ENCODE results near the gene ZNF469. TPM values are rescaled to one million over a fixed set of nuclear protein-coding genes. Genes with fewer than 3 reads are reported as not detected.

Gene ZNF469
- polyA plus RNA-seq, 1 donor (not counting 4 experiments of a cell fraction or from before 2014, with no cell fraction given): not detected

GRCh38 chr16:88413231-88413630 lies 30.5 kb downstream of the ZNF469 start:
- Histone ChIP-seq H3K4me1 (ENCODE audit: control insufficient read depth, extremely low read depth, insufficient read depth, low read length) (no peaks in the 10 kb centered on the region), H3K27me3 (ENCODE audit: control insufficient read depth, extremely low read depth, insufficient read depth, low read length) (peaks cover 5% of the 10 kb centered on the region), H3K9ac (ENCODE audit: control insufficient read depth, extremely low read depth, insufficient read depth, low read length) (no peak overlapping the region), H3K4me3 (ENCODE audit: control insufficient read depth in 2 of 3, extremely low read depth in 1 of 3, insufficient read depth in 2 of 3, low read depth in 1 of 3, low read length in 3 of 3) (no peak overlapping the region), H3K4me2 (ENCODE audit: control insufficient read depth, extremely low read depth, insufficient read depth, low read depth, low read length) (no peak overlapping the region), H3K79me2 (ENCODE audit: control insufficient read depth, insufficient read depth, low read length) (no peaks in the 10 kb centered on the region), H3K36me3 (ENCODE audit: control insufficient read depth in 2 of 2, extremely low read depth in 1 of 2, insufficient read depth in 2 of 2, low read length in 2 of 2) (no peaks in the 10 kb centered on the region), H2AFZ (ENCODE audit: control insufficient read depth, low read length) (no peak overlapping the region), H3K27ac (ENCODE audit: control insufficient read depth, insufficient read depth, low read length) (no peak overlapping the region), H3K9me3 (ENCODE audit: control insufficient read depth, low read depth, low read length) (no peaks in the 10 kb centered on the region), H4K20me1 (ENCODE audit: control insufficient read depth, extremely low read depth, insufficient read depth, low read length) (no peaks in the 10 kb centered on the region), H3K9me1 (ENCODE audit: control insufficient read depth, extremely low read depth, insufficient read depth, low read length) (no peaks in the 10 kb centered on the region)
- no peak for TF ChIP-seq EZH2 (IDR thresholded peaks at IDR 0.05; ENCODE audit: low read length)
- no peak for TF ChIP-seq CTCF (optimal IDR thresholded peaks at IDR 0.05 in 1 of 3, IDR thresholded peaks at IDR 0.05 in 1 of 3, conservative IDR thresholded peaks at IDR 0.05 in 1 of 3; ENCODE audit: extremely low read depth in 1 of 3, insufficient read depth in 2 of 3, low read length in 3 of 3)
- DNase-seq (ENCODE audit: low read depth, low spot score): no peak
- dilution Hi-C loops (cut with MboI; ENCODE audit: extremely low pct_ligation_motif_present, low sequenced_read_pairs): no loop called here
- FAIRE-seq: no peak

GRCh38 chr16:88413631-88414030 lies 30.9 kb downstream of the ZNF469 start:
- FAIRE-seq (no peak), DNase-seq (ENCODE audit: low read depth, low spot score) (no peak)
- Histone ChIP-seq H4K20me1 (ENCODE audit: control insufficient read depth, extremely low read depth, insufficient read depth, low read length) (no peaks in the 10 kb centered on the region), H3K27ac (ENCODE audit: control insufficient read depth, insufficient read depth, low read length) (no peak overlapping the region), H3K4me2 (ENCODE audit: control insufficient read depth, extremely low read depth, insufficient read depth, low read depth, low read length) (no peak overlapping the region), H3K79me2 (ENCODE audit: control insufficient read depth, insufficient read depth, low read length) (no peaks in the 10 kb centered on the region), H3K4me1 (ENCODE audit: control insufficient read depth, extremely low read depth, insufficient read depth, low read length) (no peaks in the 10 kb centered on the region), H2AFZ (ENCODE audit: control insufficient read depth, low read length) (no peak overlapping the region), H3K36me3 (ENCODE audit: control insufficient read depth in 2 of 2, extremely low read depth in 1 of 2, insufficient read depth in 2 of 2, low read length in 2 of 2) (no peaks in the 10 kb centered on the region), H3K9me3 (ENCODE audit: control insufficient read depth, low read depth, low read length) (no peaks in the 10 kb centered on the region), H3K4me3 (ENCODE audit: control insufficient read depth in 2 of 3, extremely low read depth in 1 of 3, insufficient read depth in 2 of 3, low read depth in 1 of 3, low read length in 3 of 3) (no peak overlapping the region), H3K27me3 (ENCODE audit: control insufficient read depth, extremely low read depth, insufficient read depth, low read length) (peaks cover 5% of the 10 kb centered on the region), H3K9me1 (ENCODE audit: control insufficient read depth, extremely low read depth, insufficient read depth, low read length) (no peaks in the 10 kb centered on the region), H3K9ac (ENCODE audit: control insufficient read depth, extremely low read depth, insufficient read depth, low read length) (no peak overlapping the region)
- dilution Hi-C loops (cut with MboI; ENCODE audit: extremely low pct_ligation_motif_present, low sequenced_read_pairs): no loop called here
- TF ChIP-seq EZH2 (IDR thresholded peaks at IDR 0.05; ENCODE audit: low read length) (no peak), CTCF (optimal IDR thresholded peaks at IDR 0.05 in 1 of 3, IDR thresholded peaks at IDR 0.05 in 1 of 3, conservative IDR thresholded peaks at IDR 0.05 in 1 of 3; ENCODE audit: extremely low read depth in 1 of 3, insufficient read depth in 2 of 3, low read length in 3 of 3) (no peak)
